ENCODE measurements around the gene GHRH. TPM values are rescaled to one million over a fixed set of nuclear protein-coding genes. Genes with fewer than 3 reads are reported as not detected.

GHRH gene
- total and polyA plus RNA-seq, 2 donors (not counting 1 experiment from before 2014, with no cell fraction given), result not detected

DNA sequence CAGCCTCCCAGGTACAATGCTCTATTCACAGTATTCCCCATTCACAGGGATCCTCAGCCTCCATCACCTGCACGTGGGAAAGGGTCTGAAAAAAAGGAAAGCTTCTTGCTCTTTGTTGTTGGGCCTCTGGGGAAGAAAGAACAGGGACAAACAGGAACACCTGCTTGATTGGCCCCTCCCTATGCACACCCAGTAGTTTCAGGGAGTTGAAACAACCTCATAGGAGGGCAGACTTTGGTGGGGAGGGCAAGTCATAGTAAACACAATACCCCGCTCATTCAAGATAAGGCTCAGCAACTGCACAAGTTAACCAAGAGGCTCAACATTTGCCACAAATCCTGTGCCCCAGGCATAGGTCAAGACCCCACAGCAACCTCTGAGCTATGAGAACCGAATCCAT is 1.7 kb downstream of the GHRH start:
- POLR2A ChIA-PET, result no interaction called here
- no peak for ATAC-seq (ENCODE audit: low read depth)
- H3K9me3 Mint-ChIP-seq (ENCODE audit: insufficient read depth), result no peaks in the 10 kb centered on the region

DNA sequence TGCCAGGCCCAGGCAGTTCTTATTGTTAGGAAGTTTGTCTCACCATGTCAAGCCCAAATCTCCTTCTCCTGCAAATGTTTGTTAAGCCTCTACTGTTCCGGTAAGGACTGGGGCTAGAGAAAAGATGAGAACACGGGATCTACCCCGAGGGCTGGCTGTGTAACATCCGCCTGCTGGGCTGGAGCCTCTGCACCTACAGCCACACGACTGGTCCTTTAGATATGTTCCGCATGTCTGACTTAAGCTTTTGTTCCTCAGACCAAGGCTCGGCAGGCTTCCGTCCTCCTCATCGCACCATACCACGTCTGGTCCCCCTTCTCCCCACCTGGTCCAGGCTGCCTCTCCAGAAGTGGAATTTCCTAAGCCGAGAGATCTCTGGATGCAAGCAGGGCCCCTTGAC is 2.6 kb downstream of the GHRH start:
- POLR2A ChIA-PET, result no interaction called here
- WGBS (ENCODE audit: insufficient coverage), result 95% methylated on average over 9 of the region's 11 CpGs
- H3K4me3 Mint-ChIP-seq, result no peak overlapping the region

More for the DNA sequence above, 1.7 kb downstream of the GHRH start:
- Histone ChIP-seq H3K79me2 (ENCODE audit: control insufficient read depth, insufficient read depth, low read length) (no peaks in the 10 kb centered on the region), H2AFZ (ENCODE audit: insufficient read depth, low read depth, low read length, poor library complexity, severe bottlenecking) (no peak overlapping the region), H3K4me2 (replicated peaks; ENCODE audit: low read depth, low read length, poor library complexity, severe bottlenecking) (no peak overlapping the region), H3K9ac (ENCODE audit: low read length) (no peak overlapping the region), H3K27me3 (replicated peaks in 1 of 4; ENCODE audit: control extremely low read depth in 1 of 4, control insufficient read depth in 3 of 4, insufficient read depth in 4 of 4, low read length in 3 of 4) (peaks cover 0 to 4% (median 0%) of the 10 kb centered on the region in 4 experiments), H3K9me3 (ENCODE audit: control extremely low read depth in 1 of 3, control insufficient read depth in 2 of 3, insufficient read depth in 1 of 3, low read length in 2 of 3) (no peaks in the 10 kb centered on the region), H3K4me3 (ENCODE audit: control extremely low read depth in 1 of 5, extremely low read depth in 1 of 5, insufficient read depth in 1 of 5, low read depth in 2 of 5, low read length in 4 of 5) (no peak overlapping the region), H3K36me3 (replicated peaks in 1 of 2; ENCODE audit: control extremely low read depth in 1 of 2, control insufficient read depth in 1 of 2, extremely low read depth in 1 of 2, insufficient read depth in 2 of 2, low read length in 1 of 2) (no peaks in the 10 kb centered on the region), H4K20me1 (ENCODE audit: control insufficient read depth, insufficient read depth, low read length, poor library complexity, severe bottlenecking) (no peaks in the 10 kb centered on the region), H3K27ac (ENCODE audit: low read length in 2 of 2) (no peak overlapping the region), H3K4me1 (ENCODE audit: control insufficient read depth in 2 of 2, insufficient read depth in 2 of 2, low read length in 2 of 2) (peaks cover 2 to 4% of the 10 kb centered on the region in 2 donors)
- Mint-ChIP-seq H3K27me3 (peaks cover 18% of the 10 kb centered on the region), H3K4me3 (no peak overlapping the region), H3K4me1 (peaks cover 4% of the 10 kb centered on the region), H3K27ac (no peak overlapping the region)
- CTCF ChIA-PET, result interaction anchor here (1.1 to 1.4 kb wide), 2 partner anchors 64 to 242 kb away, joined by 3 read pairs; no protein-coding TSS in a partner anchor
- TF ChIP-seq, protein P1, sequence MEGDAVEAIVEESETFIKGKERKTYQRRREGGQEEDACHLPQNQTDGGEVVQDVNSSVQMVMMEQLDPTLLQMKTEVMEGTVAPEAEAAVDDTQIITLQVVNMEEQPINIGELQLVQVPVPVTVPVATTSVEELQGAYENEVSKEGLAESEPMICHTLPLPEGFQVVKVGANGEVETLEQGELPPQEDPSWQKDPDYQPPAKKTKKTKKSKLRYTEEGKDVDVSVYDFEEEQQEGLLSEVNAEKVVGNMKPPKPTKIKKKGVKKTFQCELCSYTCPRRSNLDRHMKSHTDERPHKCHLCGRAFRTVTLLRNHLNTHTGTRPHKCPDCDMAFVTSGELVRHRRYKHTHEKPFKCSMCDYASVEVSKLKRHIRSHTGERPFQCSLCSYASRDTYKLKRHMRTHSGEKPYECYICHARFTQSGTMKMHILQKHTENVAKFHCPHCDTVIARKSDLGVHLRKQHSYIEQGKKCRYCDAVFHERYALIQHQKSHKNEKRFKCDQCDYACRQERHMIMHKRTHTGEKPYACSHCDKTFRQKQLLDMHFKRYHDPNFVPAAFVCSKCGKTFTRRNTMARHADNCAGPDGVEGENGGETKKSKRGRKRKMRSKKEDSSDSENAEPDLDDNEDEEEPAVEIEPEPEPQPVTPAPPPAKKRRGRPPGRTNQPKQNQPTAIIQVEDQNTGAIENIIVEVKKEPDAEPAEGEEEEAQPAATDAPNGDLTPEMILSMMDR (IDR thresholded peaks at IDR 0.05), result no peak
- no peak for TF ChIP-seq EZH2 (IDR thresholded peaks at IDR 0.05; ENCODE audit: borderline replicate concordance, insufficient read depth, low read depth, low read length, poor library complexity, severe bottlenecking)
- no peak for DNase-seq
- no CpG with 5 or more reads among the region's 3 CpGs for WGBS (ENCODE audit: insufficient coverage)
- intact Hi-C loops (cut with micrococcal nuclease), result no loop called here

More for the DNA sequence above, 2.6 kb downstream of the GHRH start:
- H3K27ac Mint-ChIP-seq, result no peak overlapping the region
- TF ChIP-seq, protein P1 (IDR thresholded peaks at IDR 0.05), result no peak
- no peak for TF ChIP-seq EZH2 (IDR thresholded peaks at IDR 0.05; ENCODE audit: borderline replicate concordance, insufficient read depth, low read depth, low read length, poor library complexity, severe bottlenecking)
- no peak overlapping the region for H3K4me3 ChIP-seq (ENCODE audit: control extremely low read depth in 1 of 5, extremely low read depth in 1 of 5, insufficient read depth in 1 of 5, low read depth in 2 of 5, low read length in 4 of 5)
- no peak overlapping the region for H2AFZ ChIP-seq (ENCODE audit: insufficient read depth, low read depth, low read length, poor library complexity, severe bottlenecking)
- H3K27ac ChIP-seq (ENCODE audit: low read length in 2 of 2), result no peak overlapping the region
- no peak overlapping the region for H3K4me2 ChIP-seq (replicated peaks; ENCODE audit: low read depth, low read length, poor library complexity, severe bottlenecking)
- H3K36me3 ChIP-seq (replicated peaks in 1 of 2; ENCODE audit: control extremely low read depth in 1 of 2, control insufficient read depth in 1 of 2, extremely low read depth in 1 of 2, insufficient read depth in 2 of 2, low read length in 1 of 2), result no peaks in the 10 kb centered on the region
- no peaks in the 10 kb centered on the region for H3K4me1 Mint-ChIP-seq
- H3K79me2 ChIP-seq (ENCODE audit: control insufficient read depth, insufficient read depth, low read length), result no peaks in the 10 kb centered on the region
- H3K27me3 Mint-ChIP-seq, result peaks cover 18% of the 10 kb centered on the region
- intact Hi-C loops (cut with micrococcal nuclease), result no loop called here
- no peaks in the 10 kb centered on the region for H4K20me1 ChIP-seq (ENCODE audit: control insufficient read depth, insufficient read depth, low read length, poor library complexity, severe bottlenecking)
- peaks cover 0 to 4% (median 0%) of the 10 kb centered on the region in 4 experiments for H3K27me3 ChIP-seq (replicated peaks in 1 of 4; ENCODE audit: control extremely low read depth in 1 of 4, control insufficient read depth in 3 of 4, insufficient read depth in 4 of 4, low read length in 3 of 4)
- CTCF ChIA-PET, result interaction anchor here (1.4 kb wide), 1 partner anchor 63 kb away, joined by 3 read pairs; no protein-coding TSS in a partner anchor
- ATAC-seq (ENCODE audit: low read depth), result no peak
- no peak overlapping the region for H3K9ac ChIP-seq (ENCODE audit: low read length)
- no peaks in the 10 kb centered on the region for H3K4me1 ChIP-seq (ENCODE audit: control insufficient read depth in 2 of 2, insufficient read depth in 2 of 2, low read length in 2 of 2)
- peaks cover 0 to 2% (median 0%) of the 10 kb centered on the region in 3 donors for H3K9me3 ChIP-seq (ENCODE audit: control extremely low read depth in 1 of 3, control insufficient read depth in 2 of 3, insufficient read depth in 1 of 3, low read length in 2 of 3)
- no peaks in the 10 kb centered on the region for H3K9me3 Mint-ChIP-seq (ENCODE audit: insufficient read depth)
- no peak for DNase-seq
